Testis (tissue), 2 donors: ENCODE results near the gene FUCA1.

Experiments
- POLR2A ChIP-seq: fragments of 450-650 bp; IDR thresholded peaks from one replicate; pipeline ENCODE4 v1.6.1; 2017; ENCODE audit warnings: antibody characterized with exemption, mild to moderate bottlenecking, moderate library complexity
- TF ChIP-seq, protein P1 (sequence below), 3 experiments: fragments of 450-650 bp in 2 of 3; fragments of 200-600 bp in 1 of 3; sonication (generic) in 1 of 3; IDR thresholded peaks; one replicate each; pipeline ENCODE4 v1.5.1; 2016 to 2019; ENCODE audit warnings: antibody characterized with exemption in 3 of 3, mild to moderate bottlenecking in 2 of 3, moderate library complexity in 1 of 3

DNA sequence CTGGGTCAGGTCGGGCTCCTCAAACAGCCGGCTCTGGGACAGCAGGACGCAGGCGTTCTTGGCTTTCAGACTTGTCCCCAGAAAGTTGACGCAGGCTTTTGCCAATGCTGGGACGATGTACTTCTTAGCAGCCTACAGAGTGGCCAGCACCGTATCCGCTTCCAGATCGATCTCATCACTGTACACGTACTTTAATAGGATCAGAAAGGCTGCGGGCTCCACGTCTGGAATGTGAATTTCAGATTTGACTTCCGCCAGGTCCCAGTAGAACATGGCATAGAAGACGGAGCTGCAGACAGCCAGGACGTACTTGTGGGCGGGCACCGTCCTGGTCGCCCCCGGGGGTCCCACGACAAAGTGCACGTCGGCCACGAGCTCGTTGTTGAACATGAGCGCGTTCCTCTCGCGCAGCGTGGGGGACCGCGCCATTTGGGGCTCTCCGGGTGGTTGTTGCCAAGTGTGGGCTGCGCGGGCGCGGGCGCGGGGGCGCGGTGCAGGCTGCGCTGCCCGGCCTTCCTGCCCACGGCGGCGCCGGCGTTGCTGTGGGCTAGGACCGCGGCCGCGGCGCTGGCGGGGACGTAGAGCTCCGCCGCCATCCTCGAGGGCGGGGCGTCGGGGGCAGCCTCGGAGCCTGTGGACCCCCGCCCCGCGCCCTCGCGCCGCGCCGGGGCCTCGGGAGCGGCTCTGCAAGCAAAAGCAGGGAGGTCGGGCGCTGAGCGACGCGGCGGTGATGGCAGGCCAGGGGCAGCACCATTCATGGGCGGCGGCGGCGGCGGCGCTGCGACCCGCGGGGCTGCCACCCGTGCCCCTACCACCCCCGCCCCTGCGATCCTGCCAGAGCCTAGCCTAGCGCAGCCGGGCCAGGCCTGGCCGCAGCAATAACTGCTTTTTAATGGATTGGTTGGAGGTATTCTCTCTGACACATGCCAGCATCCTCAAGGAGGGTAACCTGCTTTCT lies 34.5 kb upstream of the FUCA1 start:
- TF ChIP-seq, protein P1, sequence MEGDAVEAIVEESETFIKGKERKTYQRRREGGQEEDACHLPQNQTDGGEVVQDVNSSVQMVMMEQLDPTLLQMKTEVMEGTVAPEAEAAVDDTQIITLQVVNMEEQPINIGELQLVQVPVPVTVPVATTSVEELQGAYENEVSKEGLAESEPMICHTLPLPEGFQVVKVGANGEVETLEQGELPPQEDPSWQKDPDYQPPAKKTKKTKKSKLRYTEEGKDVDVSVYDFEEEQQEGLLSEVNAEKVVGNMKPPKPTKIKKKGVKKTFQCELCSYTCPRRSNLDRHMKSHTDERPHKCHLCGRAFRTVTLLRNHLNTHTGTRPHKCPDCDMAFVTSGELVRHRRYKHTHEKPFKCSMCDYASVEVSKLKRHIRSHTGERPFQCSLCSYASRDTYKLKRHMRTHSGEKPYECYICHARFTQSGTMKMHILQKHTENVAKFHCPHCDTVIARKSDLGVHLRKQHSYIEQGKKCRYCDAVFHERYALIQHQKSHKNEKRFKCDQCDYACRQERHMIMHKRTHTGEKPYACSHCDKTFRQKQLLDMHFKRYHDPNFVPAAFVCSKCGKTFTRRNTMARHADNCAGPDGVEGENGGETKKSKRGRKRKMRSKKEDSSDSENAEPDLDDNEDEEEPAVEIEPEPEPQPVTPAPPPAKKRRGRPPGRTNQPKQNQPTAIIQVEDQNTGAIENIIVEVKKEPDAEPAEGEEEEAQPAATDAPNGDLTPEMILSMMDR (IDR thresholded peaks at IDR 0.05), result no peak
- no peak for TF ChIP-seq POLR2A
